Glutamatergic neuron (in vitro differentiated cells): ENCODE data around the gene ACTL6B. TPM values are rescaled to one million over a fixed set of nuclear protein-coding genes. Genes with fewer than 3 reads are reported as not detected.
"Not testable (repeated sequence)": the region's sequence is repeated elsewhere in the genome, so short reads cannot be mapped to it uniquely, and the experiment has no call there.

Experiments
- DNase-seq: peaks from one replicate; pipeline ENCODE4 v3.0.0; 2022
- H3K27ac Mint-ChIP-seq: one replicate; pipeline ENCODE4 v1.8.0; 2020; ENCODE audit warnings: mild to moderate bottlenecking, mixed read lengths, inconsistent platforms; ENCODE audit not compliant: unreplicated experiment
- H3K27me3 Mint-ChIP-seq: one replicate; pipeline ENCODE4 v1.8.0; 2020; ENCODE audit warnings: mild to moderate bottlenecking, moderate library complexity, mixed read lengths, inconsistent platforms; ENCODE audit not compliant: unreplicated experiment
- H3K36me3 Mint-ChIP-seq: one replicate; pipeline ENCODE4 v1.8.0; 2020; ENCODE audit warnings: mild to moderate bottlenecking, mixed read lengths, inconsistent platforms; ENCODE audit not compliant: unreplicated experiment
- H3K4me1 Mint-ChIP-seq: one replicate; pipeline ENCODE4 v1.8.0; 2020; ENCODE audit warnings: mild to moderate bottlenecking, low read depth, mixed read lengths, inconsistent platforms; ENCODE audit not compliant: unreplicated experiment
- H3K4me3 Mint-ChIP-seq: one replicate; pipeline ENCODE4 v1.8.0; 2020; ENCODE audit warnings: mild to moderate bottlenecking, mixed read lengths, inconsistent platforms; ENCODE audit not compliant: unreplicated experiment
- H3K9me3 Mint-ChIP-seq: one replicate; pipeline ENCODE4 v1.8.0; 2020; ENCODE audit warnings: mild to moderate bottlenecking, moderate library complexity, mixed read lengths, inconsistent platforms; ENCODE audit not compliant: unreplicated experiment
- total RNA-seq: library from RNA; stranded (reverse); fragmentation: NEBNext Ultra II Directional; extraction: Animal tissue kit (Norgen Biotek cat#: 25700); gene quantifications from one replicate; pipeline ENCODE4 v1.2.1, GENCODE V29; 2021; ENCODE audit not compliant: unreplicated experiment
- TF ChIP-seq, protein P1 (sequence below): fragments of 200-600 bp; sonication (generic); IDR thresholded peaks from one replicate; pipeline ENCODE4 v1.5.0; 2021; ENCODE audit not compliant: partially characterized antibody, unreplicated experiment

Gene ACTL6B
- total RNA-seq, 1 donor from 2014 or later: 95.2 TPM

DNA sequence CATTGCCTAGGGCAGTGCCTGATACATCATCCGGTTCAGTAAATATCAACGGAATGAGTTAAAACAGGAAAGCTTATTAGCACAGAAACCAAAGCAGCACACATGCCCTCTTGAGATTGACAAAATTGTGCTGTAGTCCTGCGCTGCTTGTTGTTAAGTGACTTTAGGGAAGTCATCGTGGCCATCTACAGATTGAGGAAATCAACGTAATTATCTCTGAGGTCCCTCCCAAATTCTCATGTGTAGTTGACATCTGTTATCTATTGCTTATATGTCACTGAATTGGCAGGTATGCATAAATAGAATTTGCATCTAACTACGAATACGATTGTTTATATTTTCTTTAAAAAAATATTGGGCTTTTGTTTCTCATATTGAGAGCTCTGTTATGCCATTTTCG, 13.8 kb upstream of the ACTL6B start:
- Mint-ChIP-seq H3K27me3 (peaks cover 2% of the 10 kb centered on the region), H3K9me3 (peaks cover 10% of the 10 kb centered on the region), H3K4me1 (no peaks in the 10 kb centered on the region), H3K36me3 (peaks cover 8% of the 10 kb centered on the region), H3K4me3 (no peak overlapping the region), H3K27ac (no peak overlapping the region)
- no peak for DNase-seq
- TF ChIP-seq, protein P1, sequence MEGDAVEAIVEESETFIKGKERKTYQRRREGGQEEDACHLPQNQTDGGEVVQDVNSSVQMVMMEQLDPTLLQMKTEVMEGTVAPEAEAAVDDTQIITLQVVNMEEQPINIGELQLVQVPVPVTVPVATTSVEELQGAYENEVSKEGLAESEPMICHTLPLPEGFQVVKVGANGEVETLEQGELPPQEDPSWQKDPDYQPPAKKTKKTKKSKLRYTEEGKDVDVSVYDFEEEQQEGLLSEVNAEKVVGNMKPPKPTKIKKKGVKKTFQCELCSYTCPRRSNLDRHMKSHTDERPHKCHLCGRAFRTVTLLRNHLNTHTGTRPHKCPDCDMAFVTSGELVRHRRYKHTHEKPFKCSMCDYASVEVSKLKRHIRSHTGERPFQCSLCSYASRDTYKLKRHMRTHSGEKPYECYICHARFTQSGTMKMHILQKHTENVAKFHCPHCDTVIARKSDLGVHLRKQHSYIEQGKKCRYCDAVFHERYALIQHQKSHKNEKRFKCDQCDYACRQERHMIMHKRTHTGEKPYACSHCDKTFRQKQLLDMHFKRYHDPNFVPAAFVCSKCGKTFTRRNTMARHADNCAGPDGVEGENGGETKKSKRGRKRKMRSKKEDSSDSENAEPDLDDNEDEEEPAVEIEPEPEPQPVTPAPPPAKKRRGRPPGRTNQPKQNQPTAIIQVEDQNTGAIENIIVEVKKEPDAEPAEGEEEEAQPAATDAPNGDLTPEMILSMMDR: no peak

- not testable (repeated sequence) for H3K4me1 Mint-ChIP-seq, DNase-seq, H3K27me3 Mint-ChIP-seq, H3K27ac Mint-ChIP-seq, H3K36me3 Mint-ChIP-seq, H3K9me3 Mint-ChIP-seq, H3K4me3 Mint-ChIP-seq
These were observed 12.9 kb upstream of the ACTL6B start for GRCh38 chr7:100669106-100669505.

- H3K9me3 Mint-ChIP-seq: peaks cover 10% of the 10 kb centered on the region
- no peaks in the 10 kb centered on the region for H3K27me3 Mint-ChIP-seq
- TF ChIP-seq, protein P1: no peak
- H3K4me3 Mint-ChIP-seq: no peak overlapping the region
- no peak overlapping the region for H3K27ac Mint-ChIP-seq
- H3K36me3 Mint-ChIP-seq: peaks cover 8% of the 10 kb centered on the region
- DNase-seq: no peak
- no peaks in the 10 kb centered on the region for H3K4me1 Mint-ChIP-seq
These were observed 11.8 kb upstream of the ACTL6B start for GRCh38 chr7:100668069-100668449.

- peaks cover 8% of the 10 kb centered on the region for H3K36me3 Mint-ChIP-seq
- no peaks in the 10 kb centered on the region for H3K27me3 Mint-ChIP-seq
- H3K4me3 Mint-ChIP-seq: no peak overlapping the region
- no peak for DNase-seq
- H3K4me1 Mint-ChIP-seq: no peaks in the 10 kb centered on the region
- H3K9me3 Mint-ChIP-seq: peaks cover 7% of the 10 kb centered on the region
- no peak overlapping the region for H3K27ac Mint-ChIP-seq
- TF ChIP-seq, protein P1: no peak
These were observed 11.3 kb upstream of the ACTL6B start for GRCh38 chr7:100667331-100668068.

DNA sequence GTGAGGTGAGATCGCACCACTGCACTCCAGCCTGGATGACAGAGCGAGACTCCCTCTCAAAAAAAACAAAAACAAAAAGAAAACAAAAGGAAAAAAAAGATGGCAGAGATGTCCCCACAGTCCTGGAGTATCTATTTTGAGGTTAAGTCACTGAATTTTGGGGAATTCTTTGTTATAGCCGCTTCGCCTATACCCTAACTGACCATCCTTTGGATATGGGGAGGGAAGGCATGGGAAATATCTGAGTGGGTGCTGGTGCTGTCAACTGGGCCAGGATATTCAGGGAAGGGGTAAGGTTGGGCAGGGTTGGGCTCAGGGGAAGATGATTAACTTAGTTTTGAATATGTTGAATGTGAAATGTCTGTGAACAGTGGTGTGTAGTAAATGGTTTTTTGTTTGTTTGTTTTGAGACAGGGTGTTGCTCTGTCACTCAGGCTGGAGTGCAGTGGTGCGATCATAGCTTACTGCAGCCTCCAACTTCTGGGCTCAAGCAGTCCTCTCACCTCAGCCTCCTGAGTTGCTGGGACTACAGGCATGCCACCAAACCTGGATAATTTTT, 9.0 kb upstream of the ACTL6B start:
- Mint-ChIP-seq H3K4me3 (no peak overlapping the region), H3K36me3 (peaks cover 8% of the 10 kb centered on the region), H3K4me1 (no peaks in the 10 kb centered on the region), H3K27me3 (peaks cover 1% of the 10 kb centered on the region), H3K27ac (no peak overlapping the region), H3K9me3 (peaks cover 9% of the 10 kb centered on the region)
- DNase-seq: no peak
- TF ChIP-seq, protein P1: no peak

DNA sequence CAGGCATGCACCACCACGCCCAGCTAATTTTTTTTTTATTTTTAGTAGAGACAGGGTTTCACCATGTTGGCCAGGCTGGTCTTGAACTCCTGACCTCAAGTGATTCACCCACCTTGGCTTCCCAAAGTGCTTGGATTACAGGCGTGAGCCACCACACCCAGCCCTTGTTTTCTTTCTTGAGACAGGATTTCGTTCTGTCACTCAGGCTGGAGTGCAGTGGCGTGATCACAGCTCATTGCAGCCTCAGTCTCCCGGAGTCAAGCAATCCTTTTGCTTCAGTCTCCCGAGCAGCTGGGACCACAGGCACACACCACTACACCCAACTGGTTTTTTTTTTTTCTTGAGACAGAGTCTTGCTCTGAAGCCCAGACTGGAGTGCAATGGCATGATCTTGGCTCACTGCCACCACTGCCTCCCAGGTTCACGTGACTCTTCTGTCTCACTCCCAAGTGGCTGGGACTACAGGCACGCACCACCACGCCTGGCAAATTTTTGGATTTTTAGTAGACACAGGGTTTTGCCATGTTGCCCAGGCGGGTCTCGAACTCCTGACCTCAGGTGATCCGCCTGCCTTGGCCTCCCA, 6.0 kb upstream of the ACTL6B start:
- not testable (repeated sequence) for H3K4me1 Mint-ChIP-seq, H3K36me3 Mint-ChIP-seq, H3K27me3 Mint-ChIP-seq

More for the DNA sequence above, 6.0 kb upstream of the ACTL6B start:
- not testable (repeated sequence) for H3K4me3 Mint-ChIP-seq, H3K27ac Mint-ChIP-seq, DNase-seq, H3K9me3 Mint-ChIP-seq
